Activated T-cell treated with anti-CD3 and anti-CD28 coated beads, Interleukin-2, amount 50 U/mL, for 48 hours (primary cell): ENCODE results near the gene PLA1A.
"Not testable (repeated sequence)": the region's sequence is repeated elsewhere in the genome, so short reads cannot be mapped to it uniquely, and the experiment has no call there.

Experiments
- DNase-seq, 2 experiments: peaks; one replicate each; pipeline ENCODE4 v3.0.0-alpha.2; 2020

PLA1A gene

GRCh38 chr3:119579366-119580066 is 18.2 kb upstream of the PLA1A start, which contains the start of gene ADPRH:
Gene ADPRH, plus strand, starts transcription at chr3:119579492. Its CDS starts 2,678 bp downstream, at chr3:119582170.
- DNase-seq, result peak; percentile 68 to 76

DNA sequence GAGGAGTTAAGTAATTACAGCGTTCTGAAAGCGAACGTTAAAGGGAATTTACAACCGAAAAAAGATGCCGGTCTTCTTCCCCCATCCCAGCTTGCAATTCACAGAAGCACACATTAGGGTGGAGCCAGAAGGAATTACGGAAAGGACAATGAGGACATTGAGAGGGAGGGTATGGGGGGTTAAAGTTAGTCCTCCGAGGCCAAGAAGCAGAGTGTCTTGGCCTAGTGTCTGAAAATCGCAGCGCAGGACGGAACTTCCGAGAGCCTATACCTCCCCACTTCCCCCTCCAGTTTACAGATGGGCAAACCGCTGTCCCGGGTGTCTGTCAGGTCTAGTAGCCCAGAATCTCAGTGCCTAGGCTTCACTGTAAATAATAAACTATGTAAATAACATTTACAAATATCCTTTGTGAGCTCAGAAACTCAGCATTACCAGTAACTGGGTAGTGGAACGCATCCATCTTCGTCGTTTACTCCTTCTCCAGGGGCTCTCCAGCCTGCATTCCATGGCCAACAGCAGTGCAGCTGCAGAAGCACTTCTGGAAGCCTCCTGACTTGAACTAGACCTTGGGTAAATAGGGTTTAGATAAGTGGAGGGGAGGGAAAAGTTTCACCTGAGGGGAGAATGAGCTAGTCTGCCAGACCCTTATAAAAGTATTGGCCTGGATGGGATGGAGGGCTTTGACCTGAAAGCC is 17.5 kb upstream of the PLA1A start:
- peak in 1 of 2 experiments; percentile 35 for DNase-seq

- peak; percentile 46 to 54 for DNase-seq
These were observed 15.5 kb upstream of the PLA1A start for GRCh38 chr3:119582178-119582577.

DNA sequence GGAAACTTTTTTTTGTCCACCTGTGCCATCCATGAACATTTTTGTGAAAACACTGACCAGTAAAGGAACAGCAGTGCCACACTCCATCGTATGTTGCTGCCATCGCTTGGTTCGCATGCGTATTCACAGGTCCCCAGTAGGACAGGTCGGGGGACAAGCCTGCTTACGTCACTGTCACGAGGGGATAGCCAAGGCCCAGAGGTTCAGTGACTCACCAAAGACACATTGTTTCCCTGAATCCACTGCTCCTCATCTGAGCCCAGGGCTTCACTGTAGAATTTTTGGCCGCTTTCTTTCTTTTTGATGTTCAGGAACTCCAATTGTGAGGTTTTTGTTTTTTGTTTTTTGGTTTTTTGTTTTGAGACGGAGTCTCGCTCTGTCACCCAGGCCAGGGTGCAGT is 12.5 kb upstream of the PLA1A start:
- DNase-seq, result no peak

GRCh38 chr3:119585856-119586570 is 11.7 kb upstream of the PLA1A start:
- no peak for DNase-seq

DNA sequence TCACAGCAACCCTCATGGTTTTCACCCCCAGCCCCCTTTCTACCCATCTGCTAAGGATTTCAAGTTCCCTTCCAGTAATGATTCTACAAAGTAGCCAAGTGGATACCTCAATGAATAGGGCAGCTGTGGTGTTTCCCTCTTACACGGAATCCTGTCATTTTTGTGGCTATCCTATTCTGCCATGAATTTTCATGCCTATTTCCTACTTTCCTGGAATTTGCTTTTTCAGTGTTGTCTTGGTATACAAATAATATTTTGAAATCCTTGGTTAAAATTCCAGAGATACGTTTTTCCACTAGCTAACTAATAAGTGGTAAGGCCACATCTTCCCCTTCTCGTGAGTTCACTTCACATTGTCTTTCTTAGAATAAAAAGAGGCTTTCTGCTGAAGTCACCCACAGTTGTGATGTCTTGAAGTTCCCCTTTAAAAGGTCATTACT is 10.9 kb upstream of the PLA1A start:
- DNase-seq, result no peak

DNA sequence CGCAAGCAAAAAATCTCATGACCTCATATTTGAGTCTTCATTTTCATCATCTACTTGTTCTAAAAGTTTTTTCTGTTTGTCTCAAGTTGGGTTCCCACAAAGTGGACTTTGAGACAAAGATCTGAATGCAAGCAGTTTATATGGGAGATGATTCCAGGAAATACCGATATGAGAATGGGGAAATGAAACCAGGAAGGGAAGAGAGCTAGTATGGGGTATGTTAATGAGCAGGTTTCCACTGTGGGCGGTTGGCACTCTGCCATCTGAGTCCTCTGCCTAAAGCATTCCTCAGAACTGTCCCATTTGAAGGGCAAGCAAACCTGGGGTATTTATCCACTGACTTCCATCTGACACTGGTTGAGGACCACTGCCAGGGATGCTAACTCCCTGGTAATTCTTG is 9.6 kb upstream of the PLA1A start:
- DNase-seq, result peak; percentile 29 to 40

GRCh38 chr3:119589102-119589773 is 8.4 kb upstream of the PLA1A start:
- no peak for DNase-seq

DNA sequence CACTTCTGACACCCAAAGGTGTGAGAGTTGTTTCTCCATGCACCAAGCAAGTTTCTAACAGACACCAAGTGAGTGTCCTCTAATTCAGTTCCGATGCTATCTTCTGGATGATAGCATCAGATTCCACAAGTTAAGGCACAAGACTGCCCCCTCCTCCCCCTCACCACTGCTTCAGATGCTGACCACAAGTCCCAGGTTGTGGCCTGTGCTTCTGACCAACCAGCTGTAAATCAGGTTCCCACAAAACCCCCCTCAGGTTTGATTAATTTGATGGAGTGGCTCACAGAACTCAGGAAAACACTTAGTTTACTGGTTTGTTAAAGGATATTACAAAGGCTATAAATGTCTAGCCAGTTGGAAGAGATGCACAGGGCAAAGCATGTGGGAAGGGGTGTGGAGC is 7.0 kb upstream of the PLA1A start:
- DNase-seq, result no peak

GRCh38 chr3:119592861-119593260 is 4.8 kb upstream of the PLA1A start:
- no peak for DNase-seq

GRCh38 chr3:119594066-119594465 is 3.6 kb upstream of the PLA1A start:
- DNase-seq, result no peak

- DNase-seq, result not testable (repeated sequence)
These were observed 2.8 kb upstream of the PLA1A start for GRCh38 chr3:119594929-119595328.

GRCh38 chr3:119595639-119596334 is 1.9 kb upstream of the PLA1A start:
- DNase-seq, result no peak

GRCh38 chr3:119596398-119596797 is 1.3 kb upstream of the PLA1A start:
- no peak for DNase-seq

- no peak for DNase-seq
These were observed 869 bp downstream of the PLA1A start for GRCh38 chr3:119598410-119599098.

DNA sequence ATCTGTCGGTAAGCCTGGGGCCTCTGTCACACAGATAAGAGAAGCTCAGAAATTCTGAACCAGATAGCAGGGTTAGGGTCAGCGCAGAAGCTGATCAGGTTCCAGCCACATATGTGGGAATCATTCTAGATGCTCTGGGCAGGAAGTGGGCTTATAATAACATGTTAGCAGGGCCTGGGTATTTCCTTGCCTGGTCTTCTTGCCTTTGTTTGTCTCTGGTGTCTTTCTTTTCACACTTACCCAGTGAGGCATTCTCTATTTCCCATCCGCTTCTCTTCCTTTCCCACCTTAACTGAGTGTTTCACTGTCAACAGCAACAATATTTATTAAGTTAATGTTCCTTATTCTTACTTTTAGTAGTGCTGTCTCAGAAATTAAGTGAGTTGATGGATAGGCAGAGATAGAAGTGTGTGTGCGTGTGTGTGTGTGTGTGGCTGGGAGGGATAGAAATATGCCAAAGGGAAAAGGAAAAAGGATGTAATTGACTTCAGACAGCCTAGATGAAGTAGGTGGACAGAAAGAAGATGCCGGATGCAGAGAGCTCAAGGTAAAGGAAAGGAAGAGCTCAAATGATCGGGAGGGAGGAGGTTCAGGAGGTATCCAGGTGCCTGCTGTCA is 2.0 kb downstream of the PLA1A start:
- no peak for DNase-seq

GRCh38 chr3:119600732-119601131 is 3.0 kb downstream of the PLA1A start:
- DNase-seq, result peak; percentile 33 to 53

DNA sequence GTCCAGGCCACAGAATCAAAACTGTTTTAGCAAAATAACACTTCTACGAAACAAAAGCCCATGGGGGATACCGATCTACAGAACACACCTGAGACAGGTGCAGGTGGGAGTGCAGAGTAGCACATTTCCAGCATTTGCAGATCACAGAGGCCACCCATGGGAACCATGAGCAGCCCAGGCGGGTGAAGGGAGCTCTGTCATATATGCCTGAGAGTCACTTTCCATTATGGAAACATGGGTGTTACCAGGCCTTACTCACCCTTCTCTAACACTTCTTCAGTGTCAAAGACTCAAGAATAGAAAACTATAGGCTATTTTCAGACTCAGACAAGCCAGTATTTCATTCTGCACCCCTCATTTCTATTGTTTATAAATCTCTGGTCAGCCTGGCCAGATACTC is 3.5 kb downstream of the PLA1A start:
- DNase-seq, result peak in 1 of 2 experiments; percentile 24

DNA sequence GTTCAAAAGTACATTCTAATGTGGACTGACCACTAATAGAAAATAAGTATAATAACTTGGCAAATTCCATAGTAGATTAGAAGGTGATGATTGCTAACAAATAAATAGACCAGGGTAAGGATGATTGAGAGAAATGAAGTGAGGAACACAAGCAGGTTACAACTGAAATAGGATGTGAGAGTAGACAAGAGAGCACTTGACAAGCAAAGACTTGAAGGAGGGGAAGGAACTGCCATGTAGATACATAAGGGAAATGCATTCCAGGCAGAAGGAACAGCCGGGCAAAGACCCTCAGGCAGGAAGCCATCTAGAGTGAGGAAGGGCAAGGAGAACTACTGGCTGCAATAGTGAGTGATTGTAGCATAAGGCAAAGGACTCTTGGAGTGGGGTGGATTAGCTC is 5.0 kb downstream of the PLA1A start:
- DNase-seq, result no peak

- no peak for DNase-seq
These were observed 7.2 kb downstream of the PLA1A start for GRCh38 chr3:119604878-119605277.

DNA sequence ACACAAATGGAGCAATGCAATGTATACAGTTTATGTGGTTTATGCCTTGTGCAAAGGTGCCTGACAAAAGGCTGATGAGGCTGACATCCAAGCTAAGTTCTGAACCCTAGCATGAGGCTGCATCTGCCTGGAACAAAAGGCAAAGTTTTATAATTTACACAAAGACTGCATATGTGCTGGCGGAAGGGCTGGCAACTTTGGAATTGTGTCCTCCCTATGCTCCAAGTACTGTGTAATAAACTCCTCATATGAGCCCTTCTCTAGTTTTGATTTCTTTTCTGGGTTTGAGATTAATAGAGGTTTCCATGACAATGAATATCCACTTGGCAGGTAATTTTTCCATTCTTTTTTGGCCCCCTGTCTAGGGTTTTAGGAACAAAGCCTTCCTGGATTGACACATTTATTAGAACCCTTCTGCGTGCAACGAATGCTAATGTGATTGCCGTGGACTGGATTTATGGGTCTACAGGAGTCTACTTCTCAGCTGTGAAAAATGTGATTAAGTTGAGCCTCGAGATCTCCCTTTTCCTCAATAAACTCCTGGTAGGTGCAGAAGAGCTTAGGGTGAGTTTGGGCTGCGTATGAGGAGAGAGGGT is 10.8 kb downstream of the PLA1A start:
- DNase-seq, result no peak
